ENCODE measurements around the gene ZNF19.

The ZNF19 gene

DNA sequence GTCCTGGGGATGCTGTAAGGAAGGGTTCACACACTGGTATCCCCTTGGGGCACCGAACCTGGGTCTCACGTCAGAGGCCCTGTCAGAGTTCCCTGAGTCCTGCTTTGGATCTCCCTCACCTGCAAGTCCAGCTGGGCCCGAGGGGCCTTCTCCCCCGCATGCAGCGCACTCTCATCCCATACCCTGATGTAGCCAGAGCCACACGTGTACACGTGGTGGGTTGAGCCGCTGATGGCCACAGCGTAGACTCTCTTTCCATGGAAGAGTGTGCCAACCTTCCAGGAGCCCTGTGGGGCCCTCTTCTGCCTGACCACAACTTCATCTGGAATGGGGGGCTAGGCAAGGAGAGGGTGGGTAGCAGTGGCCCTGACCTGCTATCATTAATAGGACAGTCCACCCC is 57.1 kb downstream of the ZNF19 start:
- Histone ChIP-seq H4K20me1 (ENCODE audit: insufficient read depth, low read length, poor library complexity, severe bottlenecking) (no peaks in the 10 kb centered on the region), H3K9me3 (ENCODE audit: insufficient read depth, low read depth, low read length) (no peaks in the 10 kb centered on the region; the same call in 1 of the 2 replicates), H3F3A (ENCODE audit: low read depth) (no peaks in the 10 kb centered on the region), H2AFZ (ENCODE audit: low read length) (no peak overlapping the region), H3K9ac (ENCODE audit: low read depth, low read length, poor library complexity, severe bottlenecking) (no peak overlapping the region), H3K4me1 (ENCODE audit: insufficient read depth, low read length, poor library complexity, severe bottlenecking) (no peaks in the 10 kb centered on the region), H3K4me2 (ENCODE audit: low read depth, low read length, poor library complexity, severe bottlenecking) (no peak overlapping the region), H3K79me2 (ENCODE audit: insufficient read depth, low read length) (no peaks in the 10 kb centered on the region), H3K4me3 (ENCODE audit: low read length, poor library complexity, severe bottlenecking) (no peak overlapping the region), H3K27me3 (ENCODE audit: insufficient read depth, low read length, poor library complexity, severe bottlenecking) (no peaks in the 10 kb centered on the region), H3K9me2 (replicated peaks; ENCODE audit: low read depth, low read length) (no peaks in the 10 kb centered on the region), H3K36me3 (ENCODE audit: insufficient read depth, low read length) (no peaks in the 10 kb centered on the region)
- TF ChIP-seq EZH2phosphoT487 (IDR thresholded peaks at IDR 0.05; ENCODE audit: borderline replicate concordance) = no peak
- TF ChIP-seq CTCF (conservative IDR thresholded peaks at IDR 0.05; ENCODE audit: low read length) = no peak

DNA sequence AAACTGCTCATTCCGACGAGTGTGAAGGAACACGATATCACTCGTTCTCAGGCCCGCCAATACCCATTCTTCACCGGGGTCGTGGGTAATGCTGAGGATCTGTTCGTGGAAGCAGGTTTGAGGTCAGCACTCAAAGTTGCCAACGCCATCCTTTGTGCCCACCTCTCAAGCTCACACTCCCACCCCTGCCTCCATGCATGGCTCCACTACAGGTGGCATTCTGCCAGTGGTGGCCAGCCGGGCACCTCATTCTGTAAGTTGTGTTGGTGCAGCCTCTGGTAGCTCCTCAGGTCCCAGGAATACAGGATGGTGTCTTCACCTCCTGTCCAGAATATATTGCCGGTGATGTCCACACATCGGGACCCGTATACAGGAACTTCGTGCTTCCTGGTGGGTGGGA is 57.9 kb downstream of the ZNF19 start:
- no peak overlapping the region for H3K4me3 ChIP-seq (ENCODE audit: low read length, poor library complexity, severe bottlenecking)
- no peaks in the 10 kb centered on the region for H3F3A ChIP-seq (ENCODE audit: low read depth)

DNA sequence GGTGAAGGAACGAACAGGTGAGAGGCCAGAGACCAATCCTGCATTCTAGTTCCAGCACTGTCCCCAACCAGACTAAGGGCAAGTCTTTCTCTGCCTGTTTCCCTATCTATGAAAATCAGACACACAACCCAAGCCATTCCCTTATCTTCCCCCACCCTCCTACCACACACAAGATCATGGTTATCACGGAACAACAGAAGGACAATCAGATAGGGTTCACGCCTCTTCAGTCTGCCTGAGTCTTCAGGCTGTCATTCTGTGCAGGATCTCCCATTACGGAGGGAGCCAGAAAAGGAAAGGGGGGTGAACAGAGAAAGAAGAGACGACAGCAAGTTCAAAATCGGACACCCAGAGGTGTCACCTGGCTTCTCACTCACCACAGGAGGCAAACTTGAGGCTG is 58.4 kb downstream of the ZNF19 start:
- Histone ChIP-seq H3K36me3 (ENCODE audit: insufficient read depth, low read length) (no peaks in the 10 kb centered on the region), H3K27me3 (ENCODE audit: insufficient read depth, low read length, poor library complexity, severe bottlenecking) (no peaks in the 10 kb centered on the region), H3F3A (ENCODE audit: low read depth) (no peaks in the 10 kb centered on the region), H3K79me2 (ENCODE audit: insufficient read depth, low read length) (no peaks in the 10 kb centered on the region), H4K20me1 (ENCODE audit: insufficient read depth, low read length, poor library complexity, severe bottlenecking) (no peaks in the 10 kb centered on the region), H3K9me3 (ENCODE audit: insufficient read depth, low read depth, low read length) (no peaks in the 10 kb centered on the region; the same call in 1 of the 2 replicates), H3K4me3 (ENCODE audit: low read length, poor library complexity, severe bottlenecking) (no peak overlapping the region), H3K4me2 (ENCODE audit: low read depth, low read length, poor library complexity, severe bottlenecking) (no peak overlapping the region), H3K4me1 (ENCODE audit: insufficient read depth, low read length, poor library complexity, severe bottlenecking) (no peaks in the 10 kb centered on the region), H3K9me2 (replicated peaks; ENCODE audit: low read depth, low read length) (no peaks in the 10 kb centered on the region), H3K9ac (ENCODE audit: low read depth, low read length, poor library complexity, severe bottlenecking) (no peak overlapping the region), H2AFZ (ENCODE audit: low read length) (no peak overlapping the region)
- TF ChIP-seq CTCF (conservative IDR thresholded peaks at IDR 0.05; ENCODE audit: low read length) (no peak), EZH2phosphoT487 (IDR thresholded peaks at IDR 0.05; ENCODE audit: borderline replicate concordance) (no peak)

More for the DNA sequence above, 57.9 kb downstream of the ZNF19 start:
- no peaks in the 10 kb centered on the region for H3K27me3 ChIP-seq (ENCODE audit: insufficient read depth, low read length, poor library complexity, severe bottlenecking)
- H2AFZ ChIP-seq (ENCODE audit: low read length) = no peak overlapping the region
- H3K9ac ChIP-seq (ENCODE audit: low read depth, low read length, poor library complexity, severe bottlenecking) = no peak overlapping the region
- no peaks in the 10 kb centered on the region for H3K4me1 ChIP-seq (ENCODE audit: insufficient read depth, low read length, poor library complexity, severe bottlenecking)
- no peaks in the 10 kb centered on the region; the same call in 1 of the 2 replicates for H3K9me3 ChIP-seq (ENCODE audit: insufficient read depth, low read depth, low read length)
- H3K79me2 ChIP-seq (ENCODE audit: insufficient read depth, low read length) = no peaks in the 10 kb centered on the region
- H4K20me1 ChIP-seq (ENCODE audit: insufficient read depth, low read length, poor library complexity, severe bottlenecking) = no peaks in the 10 kb centered on the region
- H3K9me2 ChIP-seq (replicated peaks; ENCODE audit: low read depth, low read length) = no peaks in the 10 kb centered on the region
- H3K4me2 ChIP-seq (ENCODE audit: low read depth, low read length, poor library complexity, severe bottlenecking) = no peak overlapping the region
- TF ChIP-seq EZH2phosphoT487 (IDR thresholded peaks at IDR 0.05; ENCODE audit: borderline replicate concordance) (no peak), CTCF (conservative IDR thresholded peaks at IDR 0.05; ENCODE audit: low read length) (no peak)
- no peaks in the 10 kb centered on the region for H3K36me3 ChIP-seq (ENCODE audit: insufficient read depth, low read length)
